Neural cell (in vitro differentiated cells): ENCODE results near the gene COL19A1. TPM values are rescaled to one million over a fixed set of nuclear protein-coding genes. Genes with fewer than 3 reads are reported as not detected.

Experiments
- H2AFZ ChIP-seq: fragments of 200-600, 300-800 bp; sonication (generic), shearing (Covaris generic); 2 replicates; pipeline ENCODE4 v1.6.0; 2014; ENCODE audit warnings: low read depth, mild to moderate bottlenecking, antibody characterized with exemption, low read length, moderate library complexity
- H3F3A ChIP-seq: fragments of 200-600 bp; shearing (Covaris generic); 2 replicates; pipeline ENCODE4 v1.6.1; 2016; ENCODE audit warnings: mild to moderate bottlenecking, moderate library complexity, mixed read lengths, antibody characterized with exemption, low read length; ENCODE audit not compliant: insufficient read depth, poor library complexity, severe bottlenecking
- H3K27ac ChIP-seq: fragments of 200-600, 300-800 bp; sonication (generic), shearing (Covaris generic); 2 replicates; pipeline ENCODE4 v1.5.1; 2014; ENCODE audit warnings: mild to moderate bottlenecking, low read length, moderate library complexity
- H3K27me3 ChIP-seq: fragments of 300-800, 200-600 bp; sonication (generic), shearing (Covaris generic); 2 replicates; pipeline ENCODE4 v1.6.0; 2014; ENCODE audit warnings: mild to moderate bottlenecking, low read depth, low read length, moderate library complexity; ENCODE audit not compliant: insufficient read depth
- H3K36me3 ChIP-seq: fragments of 300-800, 200-600 bp; sonication (generic), shearing (Covaris generic); 2 replicates; pipeline ENCODE4 v1.5.1; 2014; ENCODE audit warnings: mild to moderate bottlenecking, antibody characterized with exemption, low read length, moderate library complexity; ENCODE audit not compliant: insufficient read depth
- H3K4me2 ChIP-seq: fragments of 300-800, 200-600 bp; sonication (generic), shearing (Covaris generic); 2 replicates; pipeline ENCODE4 v1.6.0; 2014; ENCODE audit warnings: mild to moderate bottlenecking, low read length
- H3K4me3 ChIP-seq: fragments of 300-800, 200-600 bp; sonication (generic), shearing (Covaris generic); 2 replicates; pipeline ENCODE4 v1.5.1; 2014; ENCODE audit warnings: mild to moderate bottlenecking, low read length, moderate library complexity
- H3K79me2 ChIP-seq: fragments of 200-600 bp; shearing (Covaris generic); replicated peaks from 2 replicates; pipeline ENCODE4 v1.6.0; 2014; ENCODE audit warnings: mild to moderate bottlenecking, low read length, moderate library complexity; ENCODE audit not compliant: insufficient read depth
- H3K9ac ChIP-seq: fragments of 300-800, 200-600 bp; sonication (generic), shearing (Covaris generic); 2 replicates; pipeline ENCODE4 v1.6.1; 2016; ENCODE audit warnings: mild to moderate bottlenecking, low read length, mixed read lengths
- H3K9me2 ChIP-seq: fragments of 200-600 bp; shearing (Covaris generic); 2 replicates; pipeline ENCODE4 v1.6.1; 2016; ENCODE audit warnings: mild to moderate bottlenecking, low read length, mixed read lengths; ENCODE audit not compliant: insufficient read depth
- H3K9me3 ChIP-seq: fragments of 200-600, 300-800 bp; sonication (generic), shearing (Covaris generic); 2 replicates; pipeline ENCODE4 v1.6.1; 2016; ENCODE audit warnings: mild to moderate bottlenecking, mixed run types, low read length, moderate library complexity, mixed read lengths
- H4K20me1 ChIP-seq: fragments of 200-600 bp; shearing (Covaris generic); 2 replicates; pipeline ENCODE4 v1.6.1; 2016; ENCODE audit warnings: mild to moderate bottlenecking, mixed run types; ENCODE audit not compliant: insufficient read depth
- CTCF ChIP-seq: fragments of 450-650 bp; IDR thresholded peaks from 2 replicates; pipeline ENCODE4 v1.5.1; 2014; ENCODE audit warnings: antibody characterized with exemption, mild to moderate bottlenecking, moderate library complexity; ENCODE audit not compliant: poor library complexity, severe bottlenecking
- EP300 ChIP-seq: fragments of 450-650 bp; conservative IDR thresholded peaks from 2 replicates; pipeline ENCODE4 v1.6.1; 2014; ENCODE audit warnings: antibody characterized with exemption, mild to moderate bottlenecking, moderate library complexity; ENCODE audit not compliant: poor library complexity, severe bottlenecking
- EZH2 ChIP-seq: fragments of 200-600, 300-800 bp; shearing (Covaris generic), sonication (generic); IDR thresholded peaks from 2 replicates; pipeline ENCODE4 v1.6.1; 2014; ENCODE audit warnings: antibody characterized with exemption, low read length, borderline replicate concordance, mild to moderate bottlenecking; ENCODE audit not compliant: insufficient read depth, poor library complexity, severe bottlenecking
- MXI1 ChIP-seq: fragments of 450-650 bp; conservative IDR thresholded peaks from 2 replicates; pipeline ENCODE4 v1.6.1; 2014; ENCODE audit warnings: antibody characterized with exemption, mild to moderate bottlenecking; ENCODE audit not compliant: poor library complexity, severe bottlenecking
- POLR2AphosphoS5 ChIP-seq: IDR thresholded peaks from 2 replicates; pipeline ENCODE4 v1.6.1; 2012
- RAD21 ChIP-seq: fragments of 450-650 bp; conservative IDR thresholded peaks from 2 replicates; pipeline ENCODE4 v1.6.1; 2014; ENCODE audit warnings: antibody characterized with exemption, mild to moderate bottlenecking, moderate library complexity
- REST ChIP-seq: IDR thresholded peaks from 2 replicates; pipeline ENCODE4 v1.6.1; 2012; ENCODE audit warnings: borderline replicate concordance
- SMC3 ChIP-seq: fragments of 450-650 bp; conservative IDR thresholded peaks from 2 replicates; pipeline ENCODE4 v1.6.1; 2014; ENCODE audit warnings: antibody characterized with exemption, mild to moderate bottlenecking, moderate library complexity; ENCODE audit not compliant: poor library complexity
- TAF1 ChIP-seq: IDR thresholded peaks from 2 replicates; pipeline ENCODE4 v1.6.1; 2012; ENCODE audit warnings: low read depth
- polyA plus RNA-seq: library from polyadenylated mRNA; depleted of rRNA; stranded (reverse); fragments of >200 nt; gene quantifications from 2 replicates; pipeline ENCODE4 v1.2.3, GENCODE V29; 2014

Gene COL19A1
- polyA plus RNA-seq, 1 donor from 2014 or later: 0.24 TPM

- no peaks in the 10 kb centered on the region for H3K79me2 ChIP-seq
- TF ChIP-seq RAD21 (no peak), MXI1 (no peak), EP300 (no peak), EZH2 (no peak), SMC3 (no peak), POLR2AphosphoS5 (no peak), TAF1 (no peak), CTCF (no peak), REST (no peak)
Measured at GRCh38 chr6:70208235-70208790, 342.0 kb downstream of the COL19A1 start.

GRCh38 chr6:70210462-70210861, 344.1 kb downstream of the COL19A1 start:
- H3K9me2 ChIP-seq: no peaks in the 10 kb centered on the region
- H3K9me3 ChIP-seq: no peaks in the 10 kb centered on the region
- H3F3A ChIP-seq: no peaks in the 10 kb centered on the region
- no peak overlapping the region for H3K4me2 ChIP-seq
- H2AFZ ChIP-seq: no peak overlapping the region
- no peaks in the 10 kb centered on the region for H3K36me3 ChIP-seq
- H3K27me3 ChIP-seq: no peaks in the 10 kb centered on the region
- peak; percentile 40 for TF ChIP-seq SMC3
- no peak for TF ChIP-seq EZH2
- peak; percentile 30 for TF ChIP-seq RAD21
- peak; percentile 52 for TF ChIP-seq CTCF
- no peaks in the 10 kb centered on the region for H4K20me1 ChIP-seq
- H3K9ac ChIP-seq: no peak overlapping the region
- no peaks in the 10 kb centered on the region for H3K79me2 ChIP-seq
- H3K27ac ChIP-seq: no peak overlapping the region
- H3K4me3 ChIP-seq: no peak overlapping the region

More at GRCh38 chr6:70208235-70208790, 342.0 kb downstream of the COL19A1 start:
- Histone ChIP-seq H3K4me3 (no peak overlapping the region), H4K20me1 (no peaks in the 10 kb centered on the region), H2AFZ (no peak overlapping the region), H3K9me3 (no peaks in the 10 kb centered on the region), H3K36me3 (no peaks in the 10 kb centered on the region), H3K27me3 (no peaks in the 10 kb centered on the region), H3F3A (no peaks in the 10 kb centered on the region), H3K9me2 (no peaks in the 10 kb centered on the region), H3K4me2 (no peak overlapping the region), H3K27ac (no peak overlapping the region), H3K9ac (no peak overlapping the region)
